HCT116 (cell line): Measurements from ENCODE around the gene IREB2. TPM values are rescaled to one million over a fixed set of nuclear protein-coding genes. Genes with fewer than 3 reads are reported as not detected.

ENCODE experiments used
- ATAC-seq: fragments of 200-7000 bp; cut with Tn5 transposase; 2 replicates; pipeline ENCODE4 v1.9.1; 2020; ENCODE audit warnings: mild to moderate bottlenecking, moderate library complexity
- BruUV-seq: library from RNA; stranded (reverse); fragments of 400-500 nt; replicated peaks from 2 replicates; lab custom pipeline; 2021; lab: Mats Ljungman, UMichigan
- CTCF ChIA-PET: fragments of 300-600 bp; sonication (Branson Sonifier 250); formaldehyde crosslinking; loops from one replicate; lab custom pipeline; 2021; ENCODE audit warnings: antibody characterized with exemption; lab: Charles Lee
- POLR2A ChIA-PET: fragments of 300-600, 350-600 bp; sonication (Branson Sonifier 250); formaldehyde crosslinking; loops from one replicate; lab custom pipeline; 2021; ENCODE audit warnings: antibody characterized with exemption; lab: Charles Lee
- RAD21 ChIA-PET, 2 experiments: fragments of 300-600 bp; sonication (Branson Sonifier 250); formaldehyde crosslinking; loops; one replicate each; lab custom pipeline; 2023; ENCODE audit warnings: low total read pairs in 2 of 2; ENCODE audit not compliant: uncharacterized antibody in 2 of 2, unreplicated experiment in 2 of 2, low non-redundant PET in 1 of 2; lab: Charles Lee
- DNase-seq: peaks from one replicate; pipeline ENCODE4 v3.0.0-alpha.2; 2010; ENCODE audit warnings: low read depth, low spot score
- H2AFZ ChIP-seq: fragments of 200-600 bp; shearing (Covaris generic), sonication (generic); 2 replicates; pipeline ENCODE4 v1.6.1; 2017; ENCODE audit warnings: low read depth, mixed run types, mixed read lengths, antibody characterized with exemption, low read length; ENCODE audit not compliant: poor library complexity, severe bottlenecking
- H3K27ac ChIP-seq: 2 replicates; pipeline ENCODE4 v1.5.1; 2012; ENCODE audit warnings: low read depth, low read length
- H3K27me3 ChIP-seq: fragments of 200-600 bp; sonication (generic); 2 replicates; pipeline ENCODE4 v1.6.1; 2016; ENCODE audit warnings: mixed run types, low read length, mixed read lengths; ENCODE audit not compliant: insufficient read depth
- H3K36me3 ChIP-seq, 2 experiments: fragments of 200-500 bp in 1 of 2; fragments of 200-600 bp in 1 of 2; sonication (Bioruptor generic) in 1 of 2; sonication (generic) in 1 of 2; 2 replicates each; pipeline versions ENCODE4 v1.5.1 to v1.6.1; 2014 to 2016; ENCODE audit warnings: low read length in 2 of 2, inconsistent platforms in 1 of 2, mixed read lengths in 1 of 2, mixed run types in 1 of 2; ENCODE audit not compliant: insufficient read depth in 2 of 2, control insufficient read depth in 1 of 2
- H3K4me1 ChIP-seq, 2 experiments: fragments of 200-600 bp in 1 of 2; sonication (generic) in 1 of 2; 2 replicates each; pipeline versions ENCODE4 v1.5.1 to v1.6.1; 2012 to 2017; ENCODE audit warnings: low read length in 2 of 2, inconsistent platforms in 1 of 2, mild to moderate bottlenecking in 1 of 2, mixed read lengths in 1 of 2, mixed run types in 1 of 2, moderate library complexity in 1 of 2; ENCODE audit not compliant: insufficient read depth in 2 of 2, control insufficient read depth in 1 of 2
- H3K4me2 ChIP-seq: fragments of 200-600 bp; sonication (generic); 2 replicates; pipeline ENCODE4 v1.6.1; 2017; ENCODE audit warnings: mixed run types, low read length, mixed read lengths
- H3K4me3 ChIP-seq, 2 experiments: fragments of 200-600 bp in 1 of 2; sonication (generic) in 1 of 2; replicated peaks in 1 of 2; 2 replicates each; pipeline ENCODE4 v1.5.1; 2011 to 2016; ENCODE audit warnings: low read length in 2 of 2, control low read depth in 1 of 2, low read depth in 1 of 2, mild to moderate bottlenecking in 1 of 2, mixed read lengths in 1 of 2, mixed run types in 1 of 2
- H3K79me2 ChIP-seq: fragments of 200-600 bp; sonication (generic); 2 replicates; pipeline ENCODE4 v1.6.1; 2017; ENCODE audit warnings: mild to moderate bottlenecking, mixed run types, low read length, moderate library complexity, mixed read lengths; ENCODE audit not compliant: insufficient read depth
- H3K9ac ChIP-seq: fragments of 200-600 bp; sonication (generic); 2 replicates; pipeline ENCODE4 v1.6.1; 2016; ENCODE audit warnings: low read length, mixed read lengths
- H3K9me2 ChIP-seq: fragments of 200-600 bp; sonication (generic), shearing (Covaris generic); 2 replicates; pipeline ENCODE4 v1.6.1; 2017; ENCODE audit warnings: mixed run types, mild to moderate bottlenecking, moderate library complexity; ENCODE audit not compliant: insufficient read depth
- H3K9me3 ChIP-seq, 2 experiments: fragments of 200-500 bp in 1 of 2; fragments of 200-600 bp in 1 of 2; sonication (Bioruptor generic) in 1 of 2; sonication (generic) in 1 of 2; 2 replicates each; pipeline ENCODE4 v1.6.1; 2014 to 2017; ENCODE audit warnings: low read length in 2 of 2, mixed read lengths in 2 of 2, inconsistent platforms in 1 of 2, low read depth in 1 of 2, mild to moderate bottlenecking in 1 of 2, mixed run types in 1 of 2, moderate library complexity in 1 of 2; ENCODE audit not compliant: control insufficient read depth in 1 of 2, insufficient read depth in 1 of 2
- H4K20me1 ChIP-seq: fragments of 200-600 bp; sonication (generic), shearing (Covaris generic); 2 replicates; pipeline ENCODE4 v1.6.1; 2017; ENCODE audit warnings: mixed run types, mild to moderate bottlenecking, moderate library complexity; ENCODE audit not compliant: insufficient read depth
- CEBPB ChIP-seq: IDR thresholded peaks from 2 replicates; pipeline ENCODE4 v1.6.1; 2012; ENCODE audit warnings: low read depth
- CTCF ChIP-seq, 3 experiments: fragments of 200-600 bp in 1 of 3; sonication (generic) in 1 of 3; IDR thresholded peaks in 2 of 3; conservative IDR thresholded peaks in 1 of 3; 2 replicates each; pipeline ENCODE4 v1.5.1; 2012 to 2017; ENCODE audit warnings: low read depth in 2 of 3, low read length in 2 of 3, antibody characterized with exemption in 1 of 3, borderline replicate concordance in 1 of 3, control low read depth in 1 of 3, mild to moderate bottlenecking in 1 of 3, mixed read lengths in 1 of 3, mixed run types in 1 of 3, moderate library complexity in 1 of 3; ENCODE audit not compliant: insufficient read depth in 1 of 3
- EGR1 ChIP-seq: IDR thresholded peaks from 2 replicates; pipeline ENCODE4 v1.6.1; 2012; ENCODE audit warnings: low read depth
- ELF1 ChIP-seq: IDR thresholded peaks from 2 replicates; pipeline ENCODE4 v1.6.1; 2012; ENCODE audit warnings: low read depth, borderline replicate concordance
- FOSL1 ChIP-seq: IDR thresholded peaks from 2 replicates; pipeline ENCODE4 v1.6.1; 2012; ENCODE audit warnings: low read depth
- JUND ChIP-seq: IDR thresholded peaks from 2 replicates; pipeline ENCODE4 v1.6.1; 2012
- POLR2A ChIP-seq: IDR thresholded peaks from 2 replicates; pipeline ENCODE4 v1.7.0; 2011; ENCODE audit warnings: borderline replicate concordance; ENCODE audit not compliant: insufficient read depth, insufficient read length; ENCODE audit errors: extremely low read depth
- POLR2AphosphoS5 ChIP-seq: IDR thresholded peaks from 2 replicates; pipeline ENCODE4 v1.6.1; 2011; ENCODE audit warnings: mild to moderate bottlenecking, low read depth, low read length, moderate library complexity
- RAD21 ChIP-seq: IDR thresholded peaks from 2 replicates; pipeline ENCODE4 v1.6.1; 2012; ENCODE audit warnings: low read depth, mild to moderate bottlenecking
- REST ChIP-seq: IDR thresholded peaks from 2 replicates; pipeline ENCODE4 v1.6.1; 2012; ENCODE audit warnings: low read depth
- SIN3A ChIP-seq: IDR thresholded peaks from 2 replicates; pipeline ENCODE4 v1.6.1; 2012; ENCODE audit warnings: low read depth
- SP1 ChIP-seq: IDR thresholded peaks from 2 replicates; pipeline ENCODE4 v1.6.1; 2012; ENCODE audit warnings: low read depth
- SRF ChIP-seq: IDR thresholded peaks from 2 replicates; pipeline ENCODE4 v1.6.1; 2012; ENCODE audit warnings: low read depth
- YY1 ChIP-seq: IDR thresholded peaks from 2 replicates; pipeline ENCODE4 v1.6.1; 2011; ENCODE audit warnings: low read length, low read depth, moderate library complexity, mild to moderate bottlenecking; ENCODE audit not compliant: insufficient replicate concordance; ENCODE audit errors: extremely low read depth
- ZFX ChIP-seq: fragments of 450-650 bp; IDR thresholded peaks from 2 replicates; pipeline ENCODE4 v1.6.1; 2017
- ZNF274 ChIP-seq: fragments of 200-500 bp; sonication (Bioruptor generic); IDR thresholded peaks from 2 replicates; pipeline ENCODE4 v1.6.1; 2014; ENCODE audit warnings: mild to moderate bottlenecking, low read depth, low read length, inconsistent platforms
- intact Hi-C: fragments of 100-400 bp; cut with micrococcal nuclease; formaldehyde crosslinking; loops from 2 replicates; pipeline ENCODE4 v1.10.0; 2022
- total RNA-seq: library from RNA; stranded (reverse); gene quantifications from one replicate; pipeline ENCODE4 v1.2.1, GENCODE V29; 2021; ENCODE audit not compliant: unreplicated experiment
- TF ChIP-seq, protein P1 (sequence below): IDR thresholded peaks from 2 replicates; pipeline ENCODE4 v1.6.1; 2012

Gene IREB2
- total RNA-seq, 1 experiment from 2014 or later, result 57.6 TPM

- TF ChIP-seq, protein P1, sequence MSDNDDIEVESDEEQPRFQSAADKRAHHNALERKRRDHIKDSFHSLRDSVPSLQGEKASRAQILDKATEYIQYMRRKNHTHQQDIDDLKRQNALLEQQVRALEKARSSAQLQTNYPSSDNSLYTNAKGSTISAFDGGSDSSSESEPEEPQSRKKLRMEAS, result peak; percentile 86
- 0 out of 2 replicates have a peak, but pooled peaks have one; percentile 45 for TF ChIP-seq EGR1
- TF ChIP-seq ZNF274, result no peak
- TF ChIP-seq ZFX, result peak; percentile 51; the same call in 1 of the 2 replicates
- TF ChIP-seq, all 23 proteins: peak for 8
These were observed 102.3 kb downstream of the IREB2 start, which contains the start of gene PSMA4 (continued) for GRCh38 chr15:78540141-78540870.

DNA sequence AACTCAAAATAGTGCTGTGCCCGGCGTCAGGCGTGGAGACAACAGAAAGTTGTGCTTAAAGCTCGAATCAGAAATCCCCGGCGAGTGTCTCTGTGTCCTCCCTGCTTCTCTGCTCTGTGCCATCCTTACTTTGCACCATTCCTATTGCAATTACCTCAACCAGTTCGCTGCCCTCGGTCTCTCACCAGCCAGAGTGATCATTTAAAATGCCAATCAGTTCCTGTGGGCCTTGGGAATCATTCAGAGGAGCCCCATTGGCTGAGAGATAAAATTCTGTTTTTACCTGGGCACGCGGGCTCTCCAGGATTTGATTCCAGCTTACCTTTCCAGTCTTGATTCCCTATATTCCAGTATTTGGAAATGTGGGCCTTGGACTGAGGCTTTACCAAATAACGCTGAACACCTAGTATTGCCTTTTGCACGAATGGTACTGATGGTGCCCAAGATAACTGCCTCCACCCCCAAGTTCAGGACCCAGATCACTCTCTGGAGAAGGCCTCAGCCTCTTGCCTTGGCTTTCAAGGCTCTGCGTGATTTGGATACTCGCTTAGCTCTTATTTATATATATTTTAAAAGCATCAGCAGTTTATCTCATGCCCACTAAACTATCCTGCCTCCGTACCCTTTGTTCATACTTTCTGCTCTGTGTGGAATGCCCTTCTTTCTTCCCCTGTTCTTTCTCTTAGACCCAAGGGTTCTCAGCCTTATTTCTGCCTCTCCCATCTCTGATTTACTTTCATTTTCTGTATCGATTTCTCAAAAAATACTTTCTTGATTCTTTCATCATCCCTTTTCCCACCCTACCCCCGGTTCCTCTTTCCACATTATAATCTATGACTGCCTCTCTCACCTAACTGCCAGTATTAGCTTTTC is 103.1 kb downstream of the IREB2 start:
- POLR2A ChIA-PET, result interaction anchor here (1.1 to 2.4 kb wide), 3 partner anchors 9 to 24 kb away, joined by 3 to 12 read pairs (median 6); partner anchors contain the start of gene CHRNA5
- Histone ChIP-seq H3K9me3 (no peaks in the 10 kb centered on the region), H3K4me1 (peaks cover 5 to 14% of the 10 kb centered on the region in 2 experiments; a peak in 3 of 4 replicates), H3K36me3 (peaks cover 35 to 43% of the 10 kb centered on the region in 2 experiments), H2AFZ (no peak overlapping the region), H3K79me2 (peaks cover 46% of the 10 kb centered on the region), H3K4me2 (peak overlapping the region; percentile 95), H3K9ac (peak overlapping the region; percentile 93), H3K4me3 (peak overlapping the region; percentile 84 to 91), H4K20me1 (no peaks in the 10 kb centered on the region), H3K9me2 (no peaks in the 10 kb centered on the region), H3K27ac (peak overlapping the region; percentile 86), H3K27me3 (no peaks in the 10 kb centered on the region)
- no peak for DNase-seq
- RAD21 ChIA-PET, result no interaction called here
- intact Hi-C loops, result loop anchor here (5.0 kb wide), 1 partner anchor 34 kb away; the partner anchor contains the start of gene HYKK
- ATAC-seq, result peak; percentile 41
- TSS peak; percentile 50 for BruUV-seq
- CTCF ChIA-PET, result no interaction called here
- TF ChIP-seq CTCF (IDR thresholded peaks at IDR 0.05 in 2 of 3, conservative IDR thresholded peaks at IDR 0.05 in 1 of 3; ENCODE audit: borderline replicate concordance in 1 of 3, insufficient read depth in 1 of 3, low read depth in 2 of 3, low read length in 2 of 3), result no peak
- TF ChIP-seq SRF, result no peak
- no peak for TF ChIP-seq POLR2A
- TF ChIP-seq SP1, result no peak
- no peak for TF ChIP-seq CEBPB
- TF ChIP-seq ZFX, result no peak; the same call in 1 of the 2 replicates
- TF ChIP-seq EGR1, result no peak
- TF ChIP-seq REST, result no peak
- TF ChIP-seq RAD21, result no peak
- TF ChIP-seq YY1, result no peak
- no peak for TF ChIP-seq FOSL1
- TF ChIP-seq JUND, result no peak
- no peak for TF ChIP-seq ZNF274
- no peak for TF ChIP-seq SIN3A
- TF ChIP-seq, protein P1, result no peak
- TF ChIP-seq ELF1, result no peak
- no peak for TF ChIP-seq POLR2AphosphoS5
